ENCODE measurements around the gene GMDS. TPM values are rescaled to one million over a fixed set of nuclear protein-coding genes. Genes with fewer than 3 reads are reported as not detected.

The GMDS gene
- total RNA-seq, 1 experiment from 2014 or later: 27.6 TPM

DNA sequence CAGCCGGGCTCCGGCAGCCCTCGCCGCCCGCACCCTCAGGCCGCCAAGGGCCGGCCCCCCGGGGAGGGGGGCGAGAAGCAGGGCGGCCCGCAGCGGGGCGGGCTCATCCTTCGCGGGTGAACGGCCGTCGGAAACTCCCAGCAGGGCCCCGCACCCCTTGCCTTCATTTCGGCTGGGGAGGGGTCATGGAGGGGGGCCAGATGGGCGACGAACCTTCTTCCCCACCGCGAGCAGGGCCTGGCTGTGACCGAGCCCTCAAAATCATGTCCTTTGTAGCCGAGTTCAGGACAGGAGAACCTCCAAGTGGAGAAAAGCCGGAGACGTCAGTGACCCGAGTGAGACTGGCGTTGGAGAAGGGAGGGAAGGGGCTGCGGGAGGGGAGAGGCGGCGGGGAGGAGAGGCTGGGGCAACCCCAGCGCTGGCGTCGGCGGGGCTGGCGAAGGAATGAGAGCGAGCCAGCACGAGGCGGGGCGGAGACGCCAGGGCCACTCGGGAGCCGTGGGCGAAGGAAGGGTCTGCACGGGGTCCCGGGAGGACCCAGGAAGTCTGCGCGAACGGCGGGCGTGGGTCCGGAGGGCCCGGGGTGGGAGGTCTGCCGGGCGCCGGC is 636.3 kb downstream of the GMDS start:
- Mint-ChIP-seq H3K36me3 (ENCODE audit: insufficient read depth in 1 of 3, low read depth in 3 of 3) (no peaks in the 10 kb centered on the region), H3K27ac (no peak overlapping the region), H3K4me3 (peak overlapping the region; percentile 49 to 82), H3K4me1 (peaks cover 38 to 46% of the 10 kb centered on the region in 2 experiments), H3K27me3 (ENCODE audit: low read depth) (peaks cover 84% of the 10 kb centered on the region), H3K9me3 (peaks cover 0 to 4% of the 10 kb centered on the region in 2 experiments; a peak in 2 of 5 replicates)
- Histone ChIP-seq H3K4ac (ENCODE audit: low read depth, low read length) (no peak overlapping the region), H4K20me1 (ENCODE audit: control insufficient read depth, insufficient read depth, insufficient read length) (no peaks in the 10 kb centered on the region), H4K8ac (replicated peaks; ENCODE audit: insufficient read length, low read depth, low read length) (no peak overlapping the region), H3K4me1 (ENCODE audit: insufficient read depth, low read length) (no peaks in the 10 kb centered on the region; the same call in 1 of the 2 replicates), H4K91ac (ENCODE audit: insufficient read length, low read depth, low read length) (no peak overlapping the region), H3K79me2 (ENCODE audit: insufficient read depth, low read length) (no peaks in the 10 kb centered on the region), H3K23me2 (ENCODE audit: insufficient read length, low read depth, low read length, poor library complexity, severe bottlenecking) (peaks cover 27% of the 10 kb centered on the region), H2AK5ac (ENCODE audit: insufficient read length, low read length) (no peak overlapping the region), H4K5ac (ENCODE audit: insufficient read length, low read depth, low read length) (no peak overlapping the region), H2BK120ac (ENCODE audit: low read depth, low read length, poor library complexity, severe bottlenecking) (no peak overlapping the region), H3K27me3 (ENCODE audit: insufficient read depth, low read length) (peaks cover 75% of the 10 kb centered on the region), H3K4me2 (ENCODE audit: insufficient read depth, insufficient read length, low read length) (peak overlapping the region; percentile 48), H3K9ac (ENCODE audit: extremely low read depth, insufficient read length, low read length) (no peak overlapping the region), H3K27ac (ENCODE audit: insufficient read length, low read depth, low read length) (no peak overlapping the region), H3K9me3 (ENCODE audit: control insufficient read depth, low read depth, low read length) (no peaks in the 10 kb centered on the region), H3K18ac (ENCODE audit: insufficient read length, low read depth, low read length) (no peak overlapping the region), H3T11ph (ENCODE audit: low read length) (no peak overlapping the region), H3K79me1 (ENCODE audit: insufficient read depth, low read depth, low read length, poor library complexity, severe bottlenecking) (no peaks in the 10 kb centered on the region), H2BK5ac (ENCODE audit: insufficient read length, low read length) (no peak overlapping the region), H3K23ac (ENCODE audit: insufficient read length, low read depth, low read length) (no peak overlapping the region), H3K14ac (ENCODE audit: insufficient read depth, low read length) (no peak overlapping the region; the same call in 1 of the 2 replicates), H2AFZ (ENCODE audit: low read length) (no peak overlapping the region), H2BK12ac (ENCODE audit: insufficient read length, low read depth, low read length) (no peak overlapping the region), H2BK20ac (ENCODE audit: low read depth, low read length, poor library complexity, severe bottlenecking) (no peak overlapping the region), H3K56ac (ENCODE audit: insufficient read length, low read depth, low read length) (no peak overlapping the region), H2BK15ac (ENCODE audit: low read depth, low read length) (no peak overlapping the region)
- TF ChIP-seq CTCF (conservative IDR thresholded peaks at IDR 0.05): no peak
- no CpG with 5 or more reads among the region's 58 CpGs for WGBS (ENCODE audit: extremely low coverage, insufficient read length, low lambda C conversion rate)
- DNase-seq: no peak
